Neural progenitor cell (in vitro differentiated cells): ENCODE data around the gene CDKL5.

Source experiments
- EZH2 ChIP-seq: fragments of 200-600 bp; sonication (generic); IDR thresholded peaks from 2 replicates; pipeline ENCODE4 v1.6.1; 2017; ENCODE audit warnings: antibody characterized with exemption, mild to moderate bottlenecking, moderate library complexity
- EZH2phosphoT487 ChIP-seq: fragments of 200-600 bp; sonication (generic); IDR thresholded peaks from 2 replicates; pipeline ENCODE4 v1.6.1; 2017; ENCODE audit warnings: antibody characterized with exemption
- TF ChIP-seq, protein P1 (sequence below): fragments of 200-600 bp; sonication (generic); IDR thresholded peaks from 2 replicates; pipeline ENCODE4 v1.5.1; 2017; ENCODE audit warnings: antibody characterized with exemption, mild to moderate bottlenecking

DNA sequence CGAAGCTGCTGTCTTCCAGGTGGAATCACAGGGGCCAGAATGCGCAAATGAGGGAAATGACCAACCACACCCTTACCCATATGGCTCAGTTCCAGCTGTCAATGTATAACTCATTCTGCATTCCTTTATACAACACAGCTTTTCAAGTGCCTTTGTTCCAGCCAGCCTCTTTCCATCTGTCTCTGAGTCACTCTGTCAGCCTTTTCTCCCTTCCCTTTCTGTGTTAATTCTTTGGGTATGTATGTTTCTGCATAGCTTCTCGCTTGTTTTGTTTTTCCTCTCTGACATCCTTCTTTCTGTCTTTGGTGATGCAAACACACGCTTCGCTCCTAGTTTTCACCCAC, 192.0 kb downstream of the CDKL5 start:
- TF ChIP-seq, protein P1, sequence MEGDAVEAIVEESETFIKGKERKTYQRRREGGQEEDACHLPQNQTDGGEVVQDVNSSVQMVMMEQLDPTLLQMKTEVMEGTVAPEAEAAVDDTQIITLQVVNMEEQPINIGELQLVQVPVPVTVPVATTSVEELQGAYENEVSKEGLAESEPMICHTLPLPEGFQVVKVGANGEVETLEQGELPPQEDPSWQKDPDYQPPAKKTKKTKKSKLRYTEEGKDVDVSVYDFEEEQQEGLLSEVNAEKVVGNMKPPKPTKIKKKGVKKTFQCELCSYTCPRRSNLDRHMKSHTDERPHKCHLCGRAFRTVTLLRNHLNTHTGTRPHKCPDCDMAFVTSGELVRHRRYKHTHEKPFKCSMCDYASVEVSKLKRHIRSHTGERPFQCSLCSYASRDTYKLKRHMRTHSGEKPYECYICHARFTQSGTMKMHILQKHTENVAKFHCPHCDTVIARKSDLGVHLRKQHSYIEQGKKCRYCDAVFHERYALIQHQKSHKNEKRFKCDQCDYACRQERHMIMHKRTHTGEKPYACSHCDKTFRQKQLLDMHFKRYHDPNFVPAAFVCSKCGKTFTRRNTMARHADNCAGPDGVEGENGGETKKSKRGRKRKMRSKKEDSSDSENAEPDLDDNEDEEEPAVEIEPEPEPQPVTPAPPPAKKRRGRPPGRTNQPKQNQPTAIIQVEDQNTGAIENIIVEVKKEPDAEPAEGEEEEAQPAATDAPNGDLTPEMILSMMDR = no peak
- no peak for TF ChIP-seq EZH2phosphoT487
- no peak for TF ChIP-seq EZH2
